Activated CD4-positive, alpha-beta T cell treated with anti-CD3 and anti-CD28 coated beads, Interleukin-2, amount 50 U/mL, for 16 hours (primary cell): ENCODE data around the gene ST6GALNAC3.
"Not testable (repeated sequence)": the region's sequence is repeated elsewhere in the genome, so short reads cannot be mapped to it uniquely, and the experiment has no call there.

Source experiments
- DNase-seq: peaks from one replicate; pipeline ENCODE4 v3.0.0-alpha.2; 2020

ST6GALNAC3 gene

GRCh38 chr1:76203127-76203526, 128.6 kb downstream of the ST6GALNAC3 start:
- DNase-seq = no peak

GRCh38 chr1:76209238-76209637, 134.7 kb downstream of the ST6GALNAC3 start:
- no peak for DNase-seq

- no peak for DNase-seq
These were observed 135.1 kb downstream of the ST6GALNAC3 start for GRCh38 chr1:76209648-76210047.

- DNase-seq = no peak
These were observed 135.6 kb downstream of the ST6GALNAC3 start for GRCh38 chr1:76210160-76210559.

- no peak for DNase-seq
These were observed 144.3 kb downstream of the ST6GALNAC3 start for GRCh38 chr1:76218888-76219287.

DNA sequence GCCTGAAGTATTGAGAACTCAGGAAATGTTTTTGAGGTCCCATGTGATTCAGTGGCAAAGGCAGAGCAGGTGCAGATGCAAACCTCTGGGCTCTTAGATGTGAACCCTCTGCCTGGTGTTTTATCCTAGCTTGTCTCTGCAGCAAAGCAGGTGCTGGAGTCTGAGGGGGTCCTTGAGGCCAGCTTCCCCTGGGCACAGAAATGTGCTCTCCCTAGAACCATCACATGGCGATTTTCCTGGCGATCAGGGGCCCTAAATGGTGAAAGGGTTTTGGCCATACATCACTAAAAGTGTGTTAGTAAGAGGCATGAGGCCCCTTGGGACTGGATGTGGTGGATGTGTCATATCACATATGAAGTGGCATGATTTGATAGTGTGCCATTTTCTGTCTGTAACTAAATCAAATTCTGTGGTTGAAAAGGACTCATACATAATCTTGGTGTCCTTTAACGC, 144.8 kb downstream of the ST6GALNAC3 start:
- DNase-seq = no peak

DNA sequence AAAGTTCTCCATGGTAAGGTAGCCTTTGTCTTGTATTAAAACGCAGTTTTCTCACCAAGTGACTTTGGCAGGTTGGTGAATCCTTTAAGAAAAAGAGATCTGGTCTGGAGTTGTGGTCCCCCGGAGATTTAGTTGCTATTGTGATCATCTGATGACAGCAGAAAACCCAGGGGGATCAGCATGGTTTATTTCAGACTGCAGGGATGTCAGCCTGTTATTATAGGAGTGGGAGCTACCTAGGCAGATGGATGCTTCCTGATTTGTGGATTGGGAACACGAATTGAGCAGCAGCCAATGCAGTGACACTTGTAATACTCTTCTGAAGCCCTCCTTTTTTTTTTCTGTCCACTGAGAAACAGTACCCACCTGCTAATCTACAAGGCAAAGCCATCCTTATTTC, 150.2 kb downstream of the ST6GALNAC3 start:
- DNase-seq = no peak

- DNase-seq = no peak
These were observed 151.0 kb downstream of the ST6GALNAC3 start for GRCh38 chr1:76225526-76225925.

DNA sequence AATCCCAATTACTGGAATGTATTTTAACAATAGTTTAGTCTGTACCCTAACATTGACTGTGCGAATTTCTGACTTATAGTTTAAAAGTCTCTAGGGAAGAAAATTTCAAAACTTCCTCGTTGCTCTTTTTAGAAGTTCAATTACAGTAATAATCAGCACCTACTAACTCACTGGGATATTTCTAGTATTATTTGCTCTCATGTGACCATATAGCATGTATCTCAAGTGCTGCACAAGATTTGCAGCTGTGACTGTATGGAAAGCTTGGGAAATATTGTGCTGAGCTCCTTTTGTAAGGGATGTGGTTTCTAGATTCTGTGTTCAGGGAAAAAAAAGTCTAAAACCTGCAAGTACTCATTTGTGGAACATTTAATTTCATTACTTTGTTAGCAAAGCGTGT, 153.1 kb downstream of the ST6GALNAC3 start:
- DNase-seq = no peak

DNA sequence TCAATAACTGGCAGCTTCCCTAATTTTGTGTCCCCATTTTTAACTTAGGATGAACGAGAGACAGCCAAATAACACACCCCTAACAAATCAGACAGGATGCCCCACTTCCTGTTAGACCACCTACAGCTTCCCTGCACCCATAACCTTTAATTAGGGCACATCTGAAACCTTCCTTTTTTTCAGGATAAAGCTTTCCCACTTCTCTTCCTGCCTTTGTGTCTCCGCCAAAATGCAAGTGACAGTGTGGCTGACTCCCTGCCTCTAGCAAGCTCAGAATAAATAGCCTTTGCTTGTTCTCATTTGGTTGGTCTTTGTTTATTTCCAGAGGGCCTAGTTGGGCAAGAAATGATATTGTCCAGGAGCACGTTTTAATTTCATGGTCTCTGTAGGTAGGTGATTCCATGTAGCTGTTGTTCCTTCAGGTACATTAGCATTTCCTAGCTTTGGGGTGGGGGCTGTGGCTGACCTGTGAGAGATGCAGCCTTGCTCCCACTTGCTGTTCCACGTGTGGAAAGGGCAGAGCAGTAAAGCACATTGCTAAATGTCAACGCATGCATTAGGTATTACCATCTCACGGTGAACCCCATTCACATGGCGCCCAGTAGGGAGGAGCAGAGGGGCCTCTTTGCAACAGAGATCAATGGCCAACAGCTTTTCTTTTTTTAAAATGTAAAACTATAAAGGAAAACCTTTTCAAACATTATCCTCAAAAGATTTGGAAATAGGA, 154.9 kb downstream of the ST6GALNAC3 start:
- no peak for DNase-seq

- no peak for DNase-seq
These were observed 156.3 kb downstream of the ST6GALNAC3 start for GRCh38 chr1:76230842-76231281.

DNA sequence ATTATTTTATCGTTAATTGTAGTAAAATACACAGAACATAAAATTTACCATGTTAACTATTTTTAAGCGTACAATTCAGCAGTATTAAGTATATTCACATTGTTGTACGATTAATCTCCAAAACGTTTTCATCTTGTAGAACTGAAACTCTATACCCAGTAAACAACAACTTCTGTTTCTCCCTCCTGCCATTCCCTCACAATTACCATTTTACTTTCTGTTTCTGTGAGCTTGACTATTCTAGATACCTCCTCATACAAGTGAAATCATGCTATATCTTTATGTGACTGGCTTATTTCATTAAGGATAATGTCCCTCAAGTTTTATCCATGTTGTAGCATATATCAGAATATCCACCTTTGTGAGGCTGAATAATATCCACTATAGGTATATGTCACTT, 156.8 kb downstream of the ST6GALNAC3 start:
- DNase-seq = no peak

- no peak for DNase-seq
These were observed 158.1 kb downstream of the ST6GALNAC3 start for GRCh38 chr1:76232666-76233065.

GRCh38 chr1:76234061-76234460, 159.5 kb downstream of the ST6GALNAC3 start:
- DNase-seq = no peak

DNA sequence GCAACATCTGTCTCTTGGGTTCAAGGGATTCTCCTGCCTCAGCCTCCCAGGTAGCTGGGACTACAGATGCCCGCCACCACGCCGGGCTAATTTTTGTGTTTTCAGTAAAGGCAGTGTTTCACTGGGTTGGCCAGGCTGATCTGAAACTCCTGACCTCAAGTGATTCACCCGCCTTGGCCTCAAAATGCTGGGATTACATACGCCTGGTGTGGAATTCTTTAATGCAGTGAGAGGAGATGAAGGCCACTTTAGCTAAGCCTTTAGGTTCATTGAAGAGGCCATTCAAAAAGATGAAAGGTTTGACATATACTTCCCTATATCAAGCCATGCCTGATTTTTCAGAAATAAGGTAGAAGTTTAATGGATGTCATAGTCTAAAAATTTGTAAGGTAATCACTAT, 162.7 kb downstream of the ST6GALNAC3 start:
- DNase-seq = no peak

DNA sequence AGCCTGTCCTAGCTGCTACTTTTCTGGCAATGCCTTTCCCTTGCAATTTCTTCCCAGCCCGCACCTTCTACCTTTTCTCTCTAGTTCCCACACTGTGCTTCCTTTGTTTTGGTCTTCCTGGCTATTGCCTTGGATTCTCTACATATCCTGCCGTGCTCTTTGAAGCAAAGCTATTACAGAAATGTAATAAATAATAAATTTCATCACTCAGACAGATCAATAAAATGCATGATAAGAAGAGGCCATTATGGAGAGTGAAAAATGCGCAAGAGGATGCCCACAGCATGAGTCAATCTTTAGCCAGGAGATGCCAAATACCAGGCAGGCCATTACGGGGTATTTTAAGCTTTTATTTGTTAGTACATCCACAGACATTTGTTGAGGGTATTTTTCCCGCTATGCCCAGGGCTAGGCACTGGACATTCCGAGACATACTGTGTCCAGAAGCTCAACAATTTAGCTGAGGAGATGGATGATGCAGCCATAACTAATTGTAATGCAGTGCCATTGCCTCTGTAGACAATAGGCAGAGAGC, 163.6 kb downstream of the ST6GALNAC3 start:
- DNase-seq = no peak

DNA sequence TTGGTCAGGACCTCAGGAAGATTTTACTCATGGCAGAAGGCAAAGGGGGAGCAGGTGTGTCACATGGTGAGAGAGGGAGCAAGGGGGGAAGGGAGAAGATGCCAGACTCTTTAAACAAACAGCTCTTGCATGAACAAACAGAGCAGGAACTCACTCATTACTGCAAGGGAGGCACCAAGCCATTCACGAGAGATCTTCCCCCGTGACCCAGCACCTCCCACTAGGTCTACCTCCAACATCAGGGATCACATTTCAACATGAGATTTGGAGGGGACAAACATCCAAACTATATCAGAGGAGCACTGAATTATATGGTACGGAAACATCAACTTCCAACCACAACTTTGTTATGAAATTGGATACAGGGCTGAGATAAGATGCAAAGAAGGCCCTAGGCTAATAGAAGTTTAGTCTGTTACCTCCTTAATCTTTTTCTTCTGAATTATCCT, 164.9 kb downstream of the ST6GALNAC3 start:
- DNase-seq = no peak

DNA sequence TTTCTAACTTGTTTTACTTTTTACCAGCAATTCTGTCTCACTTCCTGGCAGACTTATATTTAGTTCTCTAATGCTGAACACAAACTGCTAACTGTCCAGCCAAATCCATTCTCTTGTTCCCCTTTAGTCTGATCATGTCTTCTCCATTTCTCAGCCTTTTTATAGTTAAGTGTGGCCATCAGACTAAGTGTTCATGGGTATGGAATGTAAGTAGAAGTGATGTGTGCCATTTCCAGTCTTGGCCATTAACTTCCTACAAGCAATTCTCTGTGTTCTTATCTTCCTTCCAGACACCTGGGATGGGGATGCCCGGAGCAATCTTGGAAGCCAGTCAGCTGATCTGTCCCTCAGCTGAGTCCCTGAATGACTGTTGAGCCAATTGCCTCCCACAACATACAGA, 165.8 kb downstream of the ST6GALNAC3 start:
- no peak for DNase-seq

DNA sequence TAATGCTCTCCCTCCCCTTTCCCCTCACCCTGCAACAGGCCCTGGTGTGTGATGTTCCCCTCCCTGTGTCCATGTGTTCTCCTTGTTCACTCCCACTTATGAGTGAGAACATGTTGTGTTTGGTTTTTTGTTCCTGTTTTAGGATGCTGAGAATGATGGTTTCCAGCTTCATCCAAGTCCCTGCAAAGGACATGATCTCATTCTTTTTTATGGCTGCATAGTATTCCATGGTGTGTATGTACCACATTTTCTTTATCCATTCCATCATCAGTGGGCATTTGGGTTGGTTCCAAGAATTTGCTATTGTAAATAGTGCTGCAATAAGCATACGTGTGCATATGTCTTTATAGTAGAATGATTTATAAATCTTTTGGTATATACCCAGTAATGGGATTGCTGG, 168.0 kb downstream of the ST6GALNAC3 start:
- not testable (repeated sequence) for DNase-seq

DNA sequence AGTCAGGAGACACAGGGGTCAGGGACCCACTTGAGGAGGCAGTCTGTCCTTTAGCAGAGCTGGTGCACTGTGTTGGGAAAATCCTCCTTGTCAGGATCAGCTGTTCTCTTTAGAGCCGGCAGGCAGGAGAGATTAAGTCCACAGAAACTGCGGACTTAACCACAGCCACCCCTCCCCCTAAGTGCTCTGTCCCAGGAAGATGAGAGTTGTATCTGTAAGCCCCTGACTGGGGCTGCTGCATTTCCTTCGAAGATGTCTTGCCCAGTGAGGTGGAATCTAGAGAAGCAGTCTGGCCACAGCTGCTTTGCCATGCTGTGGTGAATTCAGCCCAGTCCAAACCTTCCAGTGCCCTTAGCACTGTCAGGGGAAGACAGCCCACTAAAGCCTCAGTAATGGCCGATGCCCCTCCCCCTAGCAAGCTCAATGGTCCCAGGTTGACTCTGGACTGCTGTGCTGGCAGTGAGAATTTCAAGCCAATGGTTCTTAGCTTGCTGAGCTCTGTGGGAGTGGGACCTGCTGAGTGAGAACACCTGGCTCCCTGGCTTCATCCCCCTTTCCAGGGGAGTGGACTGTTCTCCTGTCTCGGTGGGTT, 172.8 kb downstream of the ST6GALNAC3 start:
- no peak for DNase-seq

- no peak for DNase-seq
These were observed 175.7 kb downstream of the ST6GALNAC3 start for GRCh38 chr1:76250271-76250670.

GRCh38 chr1:76252431-76252830, 177.9 kb downstream of the ST6GALNAC3 start:
- no peak for DNase-seq

DNA sequence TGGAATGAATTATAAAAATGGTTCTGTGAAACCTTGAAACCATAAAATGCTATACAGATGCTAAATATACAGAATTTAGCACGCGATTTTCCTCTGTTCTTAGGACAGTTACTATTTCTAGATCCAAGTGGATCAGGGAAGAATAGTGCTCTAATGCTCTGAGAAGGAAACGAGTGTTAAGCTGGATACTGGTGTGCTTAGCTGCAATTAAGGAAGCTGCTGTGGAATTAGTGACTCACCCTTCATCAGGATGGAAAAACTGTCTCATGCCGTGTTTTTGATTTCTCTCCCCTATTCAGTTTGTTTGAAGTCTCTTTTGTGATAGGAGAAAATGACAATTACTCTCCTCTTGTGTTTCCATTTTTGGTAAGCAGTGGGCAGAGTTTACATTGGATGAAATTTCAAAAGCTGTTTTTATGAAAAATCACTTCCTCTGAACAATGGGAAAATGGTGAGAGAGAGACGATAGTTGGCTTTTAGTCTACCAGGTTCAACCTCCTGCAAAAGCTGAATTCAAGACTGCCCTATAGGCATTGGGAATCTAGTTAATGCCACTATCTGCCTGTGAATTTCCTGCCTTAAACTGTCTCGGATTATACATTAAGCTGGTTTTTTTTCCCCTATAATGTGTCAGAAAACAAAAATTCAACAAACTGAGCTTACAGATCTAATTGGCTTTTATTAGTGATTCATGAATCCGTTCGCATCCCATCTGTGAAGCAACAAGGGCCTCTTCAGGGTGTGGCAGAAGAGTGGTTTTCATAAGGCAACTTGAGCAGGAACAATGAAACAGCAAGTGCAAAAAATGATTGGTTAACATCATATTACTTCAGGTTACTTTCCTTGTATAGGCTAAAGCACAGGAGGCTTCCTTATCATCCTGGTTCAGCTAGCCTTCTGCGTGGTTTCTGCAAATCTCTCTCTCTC, 179.8 kb downstream of the ST6GALNAC3 start:
- DNase-seq = no peak
